Keratinocyte (primary cell): Measurements from ENCODE around the gene SBK2.

Experiments
- EZH2 ChIP-seq: IDR thresholded peaks from one replicate; pipeline ENCODE4 v1.6.1; 2012; ENCODE audit warnings: inconsistent platforms, mild to moderate bottlenecking, low read length, moderate library complexity
- TF ChIP-seq, protein P1 (sequence below), 3 experiments: IDR thresholded peaks in 1 of 3; conservative IDR thresholded peaks in 1 of 3; optimal IDR thresholded peaks in 1 of 3; 2 replicates in 2 of 3; 3 replicates in 1 of 3; pipeline versions ENCODE3 to v1.5.1; 2011; ENCODE audit warnings: low read length in 3 of 3, mild to moderate bottlenecking in 3 of 3, moderate library complexity in 2 of 3, control low read depth in 1 of 3, inconsistent platforms in 1 of 3; ENCODE audit not compliant: insufficient read depth in 2 of 3; ENCODE audit errors: extremely low read depth in 1 of 3

- TF ChIP-seq, protein P1, sequence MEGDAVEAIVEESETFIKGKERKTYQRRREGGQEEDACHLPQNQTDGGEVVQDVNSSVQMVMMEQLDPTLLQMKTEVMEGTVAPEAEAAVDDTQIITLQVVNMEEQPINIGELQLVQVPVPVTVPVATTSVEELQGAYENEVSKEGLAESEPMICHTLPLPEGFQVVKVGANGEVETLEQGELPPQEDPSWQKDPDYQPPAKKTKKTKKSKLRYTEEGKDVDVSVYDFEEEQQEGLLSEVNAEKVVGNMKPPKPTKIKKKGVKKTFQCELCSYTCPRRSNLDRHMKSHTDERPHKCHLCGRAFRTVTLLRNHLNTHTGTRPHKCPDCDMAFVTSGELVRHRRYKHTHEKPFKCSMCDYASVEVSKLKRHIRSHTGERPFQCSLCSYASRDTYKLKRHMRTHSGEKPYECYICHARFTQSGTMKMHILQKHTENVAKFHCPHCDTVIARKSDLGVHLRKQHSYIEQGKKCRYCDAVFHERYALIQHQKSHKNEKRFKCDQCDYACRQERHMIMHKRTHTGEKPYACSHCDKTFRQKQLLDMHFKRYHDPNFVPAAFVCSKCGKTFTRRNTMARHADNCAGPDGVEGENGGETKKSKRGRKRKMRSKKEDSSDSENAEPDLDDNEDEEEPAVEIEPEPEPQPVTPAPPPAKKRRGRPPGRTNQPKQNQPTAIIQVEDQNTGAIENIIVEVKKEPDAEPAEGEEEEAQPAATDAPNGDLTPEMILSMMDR (optimal IDR thresholded peaks at IDR 0.05 in 1 of 3, IDR thresholded peaks at IDR 0.05 in 1 of 3, conservative IDR thresholded peaks at IDR 0.05 in 1 of 3; ENCODE audit: extremely low read depth in 1 of 3, insufficient read depth in 2 of 3, low read length in 3 of 3): no peak
- no peak for TF ChIP-seq EZH2
Observed at GRCh38 chr19:55581145-55581822, 44.4 kb upstream of the SBK2 start.
